Lower lobe of right lung (tissue), 2 donors: ENCODE data around the gene CYBA. TPM values are rescaled to one million over a fixed set of nuclear protein-coding genes. Genes with fewer than 3 reads are reported as not detected.
A peak's percentile ranks its signal among the peaks of the same experiment; 100 is the strongest.

Experiments used
- ATAC-seq, 2 donors: fragments of 200-7000 bp; cut with Tn5 transposase; one replicate each; pipeline ENCODE4 v1.9.1; 2020 to 2022; ENCODE audit warnings: mild to moderate bottlenecking in 2 of 2, moderate library complexity in 2 of 2
- DNase-seq: peaks from one replicate; pipeline ENCODE4 v3.0.0-alpha.2; 2020
- H3K27ac ChIP-seq: fragments of 200-600 bp; one replicate; pipeline ENCODE4 v1.8.0; 2022
- H3K27me3 ChIP-seq: fragments of 200-600 bp; one replicate; pipeline ENCODE4 v1.8.0; 2022; ENCODE audit warnings: low read depth
- H3K36me3 ChIP-seq: fragments of 200-600 bp; one replicate; pipeline ENCODE4 v1.8.0; 2022; ENCODE audit warnings: mild to moderate bottlenecking
- H3K4me1 ChIP-seq: fragments of 200-600 bp; one replicate; pipeline ENCODE4 v1.8.0; 2022
- H3K4me3 ChIP-seq: fragments of 200-600 bp; one replicate; pipeline ENCODE4 v1.8.0; 2022; ENCODE audit warnings: mild to moderate bottlenecking
- H3K9me3 ChIP-seq: fragments of 200-600 bp; one replicate; pipeline ENCODE4 v1.8.0; 2022
- intact Hi-C: fragments of 100-400 bp; cut with DNase I; formaldehyde crosslinking; loops from one replicate; pipeline ENCODE4 v1.11.0; 2022
- total RNA-seq: library from RNA; stranded (reverse); fragmentation: NEBNext Ultra II Directional; extraction: Animal tissue kit (Norgen Biotek cat#: 25700); gene quantifications from one replicate; pipeline ENCODE4 v1.2.1, GENCODE V29; 2021
- TF ChIP-seq, protein P1 (sequence below): fragments of 200-600 bp; IDR thresholded peaks from one replicate; pipeline ENCODE4 v1.8.0; 2022; ENCODE audit warnings: antibody characterized with exemption, mild to moderate bottlenecking
- donor health status: DM: no; HTN: yes; CAD: no; lungs with severe emphysema.

The CYBA gene
- total RNA-seq, 1 donor from 2014 or later: 371 TPM

DNA sequence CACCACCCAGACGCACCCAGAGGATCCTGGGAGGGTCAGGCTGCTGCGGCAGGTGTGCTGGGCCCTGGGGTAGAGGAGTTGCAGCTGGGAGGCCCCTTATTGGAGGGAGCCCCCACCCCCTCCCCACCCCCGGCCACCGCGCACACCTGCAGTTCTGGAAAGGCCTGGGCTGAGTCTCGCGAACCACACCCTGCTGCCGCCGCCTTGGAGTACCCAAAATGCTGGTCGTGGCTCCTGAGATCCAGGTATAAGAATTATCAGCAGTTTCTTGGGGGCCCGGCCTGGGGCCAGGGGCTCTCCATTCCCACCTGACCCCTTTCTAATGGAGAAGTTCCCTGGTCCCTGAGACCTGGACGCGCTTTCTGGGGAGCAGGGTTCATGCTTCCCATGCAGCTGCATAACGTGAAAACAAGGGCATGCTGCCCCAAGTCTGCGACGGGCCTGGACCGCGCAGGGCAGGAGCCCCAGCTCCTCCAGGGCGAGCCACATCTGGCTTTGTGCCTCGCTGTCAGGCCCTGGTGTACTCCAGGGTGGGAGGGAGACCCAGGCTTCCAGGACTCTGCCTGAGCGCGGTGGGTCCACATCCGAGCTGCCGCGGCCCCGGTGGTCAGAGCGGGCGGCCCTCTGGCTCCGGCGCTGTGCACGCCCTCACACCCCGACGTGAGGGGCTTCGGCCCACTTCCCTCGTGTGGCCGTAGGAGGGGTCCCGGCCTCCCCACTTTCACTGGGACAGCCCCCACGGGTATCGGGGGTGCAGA lies 42.7 kb upstream of the CYBA start:
- Histone ChIP-seq H3K4me1 (peaks cover 30% of the 10 kb centered on the region), H3K27me3 (peaks cover 21% of the 10 kb centered on the region), H3K4me3 (no peak overlapping the region), H3K9me3 (no peaks in the 10 kb centered on the region), H3K36me3 (peaks cover 32% of the 10 kb centered on the region), H3K27ac (no peak overlapping the region)
- TF ChIP-seq, protein P1, sequence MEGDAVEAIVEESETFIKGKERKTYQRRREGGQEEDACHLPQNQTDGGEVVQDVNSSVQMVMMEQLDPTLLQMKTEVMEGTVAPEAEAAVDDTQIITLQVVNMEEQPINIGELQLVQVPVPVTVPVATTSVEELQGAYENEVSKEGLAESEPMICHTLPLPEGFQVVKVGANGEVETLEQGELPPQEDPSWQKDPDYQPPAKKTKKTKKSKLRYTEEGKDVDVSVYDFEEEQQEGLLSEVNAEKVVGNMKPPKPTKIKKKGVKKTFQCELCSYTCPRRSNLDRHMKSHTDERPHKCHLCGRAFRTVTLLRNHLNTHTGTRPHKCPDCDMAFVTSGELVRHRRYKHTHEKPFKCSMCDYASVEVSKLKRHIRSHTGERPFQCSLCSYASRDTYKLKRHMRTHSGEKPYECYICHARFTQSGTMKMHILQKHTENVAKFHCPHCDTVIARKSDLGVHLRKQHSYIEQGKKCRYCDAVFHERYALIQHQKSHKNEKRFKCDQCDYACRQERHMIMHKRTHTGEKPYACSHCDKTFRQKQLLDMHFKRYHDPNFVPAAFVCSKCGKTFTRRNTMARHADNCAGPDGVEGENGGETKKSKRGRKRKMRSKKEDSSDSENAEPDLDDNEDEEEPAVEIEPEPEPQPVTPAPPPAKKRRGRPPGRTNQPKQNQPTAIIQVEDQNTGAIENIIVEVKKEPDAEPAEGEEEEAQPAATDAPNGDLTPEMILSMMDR: no peak
- ATAC-seq (no peak), DNase-seq (peak; percentile 39)
- intact Hi-C loops: no loop called here

DNA sequence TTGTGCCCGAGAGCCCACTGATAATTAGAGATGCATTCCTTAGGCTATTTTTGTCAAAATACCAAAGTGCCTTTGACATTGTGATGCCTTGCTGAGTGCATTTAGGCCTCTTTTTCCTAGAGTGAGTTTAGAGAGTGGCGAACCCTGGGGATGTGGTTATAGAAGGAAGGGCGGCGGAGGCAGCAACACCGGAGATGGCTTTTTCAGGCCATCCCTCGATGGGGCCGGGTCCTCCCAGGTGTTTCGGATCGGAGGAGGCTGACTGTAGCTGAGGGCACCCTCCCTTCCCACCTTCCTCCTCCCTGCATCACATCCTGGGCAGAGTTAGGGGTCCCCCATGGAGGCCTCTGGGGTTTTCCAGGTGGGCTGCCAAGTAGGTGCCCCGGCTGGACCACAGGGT lies 42.0 kb upstream of the CYBA start:
- intact Hi-C loops: no loop called here

GRCh38 chr16:88691924-88692560 lies 41.2 kb upstream of the CYBA start:
- DNase-seq (peak; percentile 87), ATAC-seq (peak; percentile 40 to 47)
- intact Hi-C loops: no loop called here
- H3K36me3 ChIP-seq: peaks cover 17% of the 10 kb centered on the region
- TF ChIP-seq, protein P1: no peak
- H3K27ac ChIP-seq: peak overlapping the region; percentile 31
- peaks cover 34% of the 10 kb centered on the region for H3K27me3 ChIP-seq
- no peaks in the 10 kb centered on the region for H3K9me3 ChIP-seq
- peaks cover 32% of the 10 kb centered on the region for H3K4me1 ChIP-seq
- no peak overlapping the region for H3K4me3 ChIP-seq

More for the DNA sequence above, 42.0 kb upstream of the CYBA start:
- TF ChIP-seq, protein P1: no peak
- H3K27me3 ChIP-seq: peaks cover 27% of the 10 kb centered on the region
- no peak overlapping the region for H3K4me3 ChIP-seq
- H3K36me3 ChIP-seq: peaks cover 25% of the 10 kb centered on the region
- H3K9me3 ChIP-seq: no peaks in the 10 kb centered on the region
- no peak overlapping the region for H3K27ac ChIP-seq
- DNase-seq (no peak), ATAC-seq (no peak)
- peaks cover 34% of the 10 kb centered on the region for H3K4me1 ChIP-seq

DNA sequence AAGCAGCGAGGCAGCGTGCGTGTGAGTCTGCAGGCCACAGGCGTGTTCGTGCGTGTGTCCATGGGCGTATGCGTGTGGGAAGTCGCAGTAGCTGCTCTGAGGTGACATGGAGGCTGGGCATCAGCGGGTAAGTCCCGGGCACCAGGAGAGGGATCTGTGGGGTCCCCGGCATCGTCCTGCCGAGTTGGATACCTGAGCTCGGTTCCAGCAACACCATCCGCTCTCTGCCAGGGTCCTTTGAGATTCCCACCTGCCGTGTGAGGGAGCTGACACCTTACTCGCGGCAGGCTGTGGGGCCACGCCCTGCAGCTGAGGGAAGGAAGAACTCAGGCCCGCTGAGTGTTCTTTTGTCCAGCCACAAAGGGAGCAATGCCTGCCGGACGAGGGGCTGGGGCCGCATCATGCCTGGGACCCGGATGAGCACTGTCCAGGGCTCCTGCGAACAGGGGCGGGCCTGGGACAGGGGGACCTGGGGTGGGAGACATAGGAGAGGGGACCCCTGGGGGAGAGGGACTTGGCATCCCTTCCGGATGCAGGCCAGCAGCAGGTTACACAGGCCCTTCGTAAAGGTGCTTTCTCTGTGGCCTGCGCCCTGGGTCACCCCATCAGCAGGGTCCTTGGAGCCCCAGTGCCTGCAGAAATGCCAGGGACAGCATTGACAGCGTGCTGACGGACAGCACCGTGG lies 40.4 kb upstream of the CYBA start:
- H3K4me1 ChIP-seq: peaks cover 40% of the 10 kb centered on the region
- intact Hi-C loops: no loop called here
- DNase-seq (peak; percentile 49), ATAC-seq (no peak)
- peaks cover 36% of the 10 kb centered on the region for H3K27me3 ChIP-seq
- no peaks in the 10 kb centered on the region for H3K9me3 ChIP-seq
- H3K4me3 ChIP-seq: no peak overlapping the region
- peak overlapping the region; percentile 31 for H3K27ac ChIP-seq
- peaks cover 9% of the 10 kb centered on the region for H3K36me3 ChIP-seq
- TF ChIP-seq, protein P1: no peak

GRCh38 chr16:88690341-88691128 lies 39.7 kb upstream of the CYBA start:
- Histone ChIP-seq H3K27me3 (peaks cover 43% of the 10 kb centered on the region), H3K9me3 (no peaks in the 10 kb centered on the region), H3K36me3 (peaks cover 2% of the 10 kb centered on the region), H3K27ac (no peak overlapping the region), H3K4me1 (peaks cover 47% of the 10 kb centered on the region), H3K4me3 (no peak overlapping the region)
- peak; percentile 36 for DNase-seq
- TF ChIP-seq, protein P1: no peak
- ATAC-seq: no peak
- intact Hi-C loops: no loop called here
